GM18502 (cell line): Measurements from ENCODE around the gene CELF6.
A peak's percentile ranks its signal among the peaks of the same experiment; 100 is the strongest.

Experiments
- ATAC-seq: cut with Tn5 transposase; IDR thresholded peaks from one replicate; pipeline ENCODE4 v1.9.1; 2021; ENCODE audit warnings: mild to moderate bottlenecking; ENCODE audit not compliant: unreplicated experiment, poor library complexity

Gene CELF6

GRCh38 chr15:72319985-72320671 is at the start of gene CELF6:
TSS of gene CELF6 (minus strand) at chr15:72320157. CDS start at chr15:72319874, 283 bp downstream.
- peak; percentile 84 for ATAC-seq

- ATAC-seq, result no peak
Observed at GRCh38 chr15:72368899-72369298, 48.9 kb upstream of the CELF6 start.

GRCh38 chr15:72368325-72368724 is 48.4 kb upstream of the CELF6 start:
- ATAC-seq, result no peak

GRCh38 chr15:72365844-72366243 is 45.9 kb upstream of the CELF6 start:
- ATAC-seq, result peak; percentile 94

- ATAC-seq, result no peak
Observed at GRCh38 chr15:72361176-72361575, 41.2 kb upstream of the CELF6 start.

GRCh38 chr15:72358650-72359171 is 38.8 kb upstream of the CELF6 start:
- no peak for ATAC-seq

GRCh38 chr15:72358121-72358520 is 38.2 kb upstream of the CELF6 start:
- no peak for ATAC-seq

GRCh38 chr15:72354496-72354895 is 34.5 kb upstream of the CELF6 start:
- ATAC-seq, result no peak

- no peak for ATAC-seq
Observed at GRCh38 chr15:72353266-72353665, 33.3 kb upstream of the CELF6 start.

- ATAC-seq, result no peak
Observed at GRCh38 chr15:72345806-72346205, 25.8 kb upstream of the CELF6 start.

- no peak for ATAC-seq
Observed at GRCh38 chr15:72345280-72345679, 25.3 kb upstream of the CELF6 start.

GRCh38 chr15:72344602-72345001 is 24.6 kb upstream of the CELF6 start:
- ATAC-seq, result no peak

GRCh38 chr15:72342385-72342784 is 22.4 kb upstream of the CELF6 start:
- no peak for ATAC-seq

- no peak for ATAC-seq
Observed at GRCh38 chr15:72341361-72341760, 21.4 kb upstream of the CELF6 start.

GRCh38 chr15:72340366-72340765 is 20.4 kb upstream of the CELF6 start:
- ATAC-seq, result no peak

- ATAC-seq, result no peak
Observed at GRCh38 chr15:72339777-72340177, 19.8 kb upstream of the CELF6 start.

GRCh38 chr15:72338617-72339321 is 18.8 kb upstream of the CELF6 start:
- ATAC-seq, result no peak

GRCh38 chr15:72338148-72338547 is 18.2 kb upstream of the CELF6 start:
- ATAC-seq, result no peak

- ATAC-seq, result no peak
Observed at GRCh38 chr15:72334842-72335241, 14.9 kb upstream of the CELF6 start.

GRCh38 chr15:72331021-72331420 is 11.1 kb upstream of the CELF6 start:
- ATAC-seq, result no peak

- no peak for ATAC-seq
Observed at GRCh38 chr15:72323752-72324151, 3.8 kb upstream of the CELF6 start.
